Measurements from ENCODE around the gene MEGF11.

DNA sequence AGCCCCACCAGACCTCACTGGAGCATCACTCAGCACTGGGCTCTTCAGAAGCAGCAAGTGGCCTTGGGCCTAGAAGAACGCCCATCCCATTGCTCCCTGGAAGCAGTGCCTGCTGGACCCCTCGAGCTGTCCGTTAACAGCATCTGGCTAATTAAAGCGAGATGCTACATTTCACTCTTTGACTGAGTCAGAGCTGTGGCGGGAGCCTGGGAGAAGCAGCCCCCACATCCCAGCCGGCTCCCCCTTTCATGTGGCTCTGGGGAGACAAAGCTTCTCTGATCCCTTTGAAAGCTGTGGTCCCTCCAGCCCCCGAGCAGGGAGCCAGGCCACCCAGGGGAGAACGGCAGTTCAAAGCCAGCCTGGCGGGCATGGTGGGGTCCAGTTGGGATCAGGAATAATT lies 103.7 kb downstream of the MEGF11 start:
- TF ChIP-seq GATA3 (IDR thresholded peaks at IDR 0.05; ENCODE audit: low read depth, low read length) (no peak), GATA2 (IDR thresholded peaks at IDR 0.05; ENCODE audit: low read depth, low read length) (no peak)
